ENCODE data around the gene SV2C. TPM values are rescaled to one million over a fixed set of nuclear protein-coding genes. Genes with fewer than 3 reads are reported as not detected.
A peak's percentile ranks its signal among the peaks of the same experiment; 100 is the strongest.

The SV2C gene
- total RNA-seq, 2 experiments from 2014 or later = 0.20 to 0.26 TPM

DNA sequence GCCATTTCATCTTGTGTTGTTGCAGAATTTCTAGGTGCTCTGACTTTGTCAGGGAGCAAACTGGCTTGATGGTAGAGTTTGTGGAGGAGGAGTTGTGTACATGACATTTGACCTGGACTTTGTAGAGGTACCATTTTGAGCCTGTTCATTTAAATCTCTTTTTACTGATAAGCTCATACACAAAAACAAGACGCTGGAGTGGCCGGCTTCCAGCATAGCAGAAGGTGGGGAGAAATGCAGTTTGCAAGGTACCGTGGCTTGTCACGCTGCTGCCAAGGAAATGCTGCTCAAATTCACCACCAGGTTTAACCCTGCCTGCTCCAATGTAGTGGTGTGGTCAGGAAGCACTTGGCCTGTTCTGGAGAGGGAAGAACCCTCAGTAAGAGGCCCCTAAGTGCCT, 301.0 kb downstream of the SV2C start:
- Mint-ChIP-seq H3K27me3 (no peaks in the 10 kb centered on the region), H3K9me3 (ENCODE audit: low read depth) (no peaks in the 10 kb centered on the region), H3K4me1 (peaks cover 44% of the 10 kb centered on the region), H3K36me3 (no peaks in the 10 kb centered on the region), H3K4me3 (no peak overlapping the region), H3K27ac (no peak overlapping the region)
- DNase-seq (no peak), ATAC-seq (no peak)
- CTCF ChIA-PET = interaction anchor here (0.7 to 2.2 kb wide), 6 partner anchors 8 to 52 kb away, joined by 3 to 10 read pairs (median 4); partner anchors contain the start of gene IQGAP2

DNA sequence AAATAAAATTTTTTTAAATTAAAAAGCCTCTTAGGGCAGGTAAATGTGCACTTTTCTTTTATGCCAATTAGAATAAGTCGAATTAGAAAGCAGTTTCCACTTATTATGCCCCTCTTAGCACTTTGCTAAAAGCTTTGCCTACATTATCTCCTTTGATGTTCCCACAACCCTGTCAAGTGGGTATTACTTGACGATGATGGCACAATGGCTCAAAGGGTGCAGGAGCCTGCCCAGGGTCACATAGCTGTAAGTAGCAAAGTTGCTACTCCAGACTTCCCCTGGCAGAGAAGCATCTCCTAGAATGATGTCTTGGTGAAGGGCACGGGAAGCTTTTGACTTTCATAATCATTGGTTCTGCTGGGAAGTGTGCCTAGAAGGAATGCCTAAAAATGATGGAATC, 301.5 kb downstream of the SV2C start:
- Mint-ChIP-seq H3K4me1 (peaks cover 42% of the 10 kb centered on the region), H3K27ac (no peak overlapping the region), H3K27me3 (no peaks in the 10 kb centered on the region), H3K4me3 (no peak overlapping the region), H3K9me3 (ENCODE audit: low read depth) (no peaks in the 10 kb centered on the region), H3K36me3 (no peaks in the 10 kb centered on the region)
- no peak for DNase-seq
- ATAC-seq = no peak
- CTCF ChIA-PET = interaction anchor here (1.1 to 2.2 kb wide), 4 partner anchors 8 to 18 kb away, joined by 3 to 10 read pairs (median 4); partner anchors contain the start of gene IQGAP2

DNA sequence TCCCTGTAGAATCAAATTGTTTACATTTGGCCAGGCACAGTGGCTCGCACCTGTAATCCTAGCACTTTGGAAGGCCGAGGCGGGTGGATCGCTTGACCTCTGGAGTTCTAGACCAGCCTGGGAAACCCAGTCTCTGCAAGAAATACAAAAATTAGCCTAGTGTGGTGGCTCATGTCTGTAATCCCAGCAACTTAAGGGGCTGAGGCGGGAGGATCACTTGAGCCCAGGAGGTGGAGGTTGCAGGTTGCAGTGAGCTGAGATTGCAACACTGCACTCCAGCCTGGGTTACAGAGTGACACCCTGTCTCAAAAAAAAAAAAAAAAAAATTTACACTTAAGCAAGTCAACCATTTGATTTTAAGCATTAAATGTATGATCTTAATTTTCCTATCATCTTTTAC, 302.4 kb downstream of the SV2C start:
- CTCF ChIA-PET = interaction anchor here (6.3 kb wide), 1 partner anchor 18 kb away, joined by 32 read pairs; the partner anchor contains the start of gene IQGAP2
- Mint-ChIP-seq H3K9me3 (ENCODE audit: low read depth) (no peaks in the 10 kb centered on the region), H3K4me1 (peaks cover 44% of the 10 kb centered on the region), H3K27ac (no peak overlapping the region), H3K36me3 (peaks cover under 1% of the 10 kb centered on the region), H3K27me3 (no peaks in the 10 kb centered on the region), H3K4me3 (no peak overlapping the region)
- no peak for ATAC-seq
- DNase-seq = no peak

DNA sequence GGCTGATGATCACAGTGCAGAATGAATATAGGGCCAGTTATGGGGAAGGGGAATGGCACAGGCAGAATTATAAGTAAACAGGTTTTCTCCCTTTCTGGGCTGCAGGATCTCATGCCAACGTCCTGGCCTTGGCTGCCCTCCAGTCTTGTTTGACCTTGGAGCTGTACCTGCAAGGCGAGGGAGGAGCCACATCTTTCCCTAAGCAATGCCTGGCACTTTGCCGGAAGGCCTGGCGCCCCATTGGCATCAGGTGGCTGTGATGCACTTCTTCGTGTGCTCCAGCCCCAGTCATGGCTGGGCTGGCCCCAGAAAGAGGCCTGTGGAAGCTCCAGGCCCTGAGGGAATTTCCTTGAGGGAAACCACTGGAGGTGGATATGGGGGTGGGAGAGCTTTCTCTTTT, 303.2 kb downstream of the SV2C start:
- CTCF ChIA-PET = interaction anchor here (1.1 to 6.3 kb wide), 2 partner anchors 14 to 17 kb away, joined by 3 to 32 read pairs; partner anchors contain the start of gene IQGAP2
- no peak overlapping the region for H3K27ac Mint-ChIP-seq
- no peaks in the 10 kb centered on the region for H3K27me3 Mint-ChIP-seq
- no peaks in the 10 kb centered on the region for H3K9me3 Mint-ChIP-seq (ENCODE audit: low read depth)
- ATAC-seq (no peak), DNase-seq (no peak)
- no peak overlapping the region for H3K4me3 Mint-ChIP-seq
- peaks cover 47% of the 10 kb centered on the region for H3K4me1 Mint-ChIP-seq
- peaks cover 3% of the 10 kb centered on the region for H3K36me3 Mint-ChIP-seq

DNA sequence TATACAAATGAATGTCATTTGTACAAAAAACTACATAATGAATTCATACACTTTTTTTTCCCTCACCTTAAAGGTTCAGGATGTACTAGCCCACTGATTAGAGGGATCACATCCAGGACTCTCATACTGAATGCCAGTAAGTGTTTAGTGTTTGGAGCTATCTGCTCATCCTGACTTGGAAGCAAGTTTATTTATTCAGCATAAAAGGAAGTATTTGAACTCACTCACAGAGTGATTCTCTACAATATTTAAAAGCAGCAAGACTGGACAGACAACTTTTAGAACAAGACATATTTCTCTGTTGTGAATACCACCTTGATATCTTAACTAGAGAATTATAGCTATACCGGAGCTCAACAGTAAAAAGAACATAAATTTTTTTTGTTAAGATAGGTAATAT, 305.1 kb downstream of the SV2C start:
- peaks cover 7% of the 10 kb centered on the region for H3K36me3 Mint-ChIP-seq
- H3K27ac Mint-ChIP-seq = no peak overlapping the region
- H3K4me3 Mint-ChIP-seq = no peak overlapping the region
- no peak for ATAC-seq
- no peak for DNase-seq
- no peaks in the 10 kb centered on the region for H3K9me3 Mint-ChIP-seq (ENCODE audit: low read depth)
- H3K27me3 Mint-ChIP-seq = no peaks in the 10 kb centered on the region
- peaks cover 59% of the 10 kb centered on the region for H3K4me1 Mint-ChIP-seq
- CTCF ChIA-PET = interaction anchor here (0.9 to 6.3 kb wide), 4 partner anchors 9 to 79 kb away, joined by 3 to 32 read pairs (median 3); partner anchors contain the start of gene IQGAP2

DNA sequence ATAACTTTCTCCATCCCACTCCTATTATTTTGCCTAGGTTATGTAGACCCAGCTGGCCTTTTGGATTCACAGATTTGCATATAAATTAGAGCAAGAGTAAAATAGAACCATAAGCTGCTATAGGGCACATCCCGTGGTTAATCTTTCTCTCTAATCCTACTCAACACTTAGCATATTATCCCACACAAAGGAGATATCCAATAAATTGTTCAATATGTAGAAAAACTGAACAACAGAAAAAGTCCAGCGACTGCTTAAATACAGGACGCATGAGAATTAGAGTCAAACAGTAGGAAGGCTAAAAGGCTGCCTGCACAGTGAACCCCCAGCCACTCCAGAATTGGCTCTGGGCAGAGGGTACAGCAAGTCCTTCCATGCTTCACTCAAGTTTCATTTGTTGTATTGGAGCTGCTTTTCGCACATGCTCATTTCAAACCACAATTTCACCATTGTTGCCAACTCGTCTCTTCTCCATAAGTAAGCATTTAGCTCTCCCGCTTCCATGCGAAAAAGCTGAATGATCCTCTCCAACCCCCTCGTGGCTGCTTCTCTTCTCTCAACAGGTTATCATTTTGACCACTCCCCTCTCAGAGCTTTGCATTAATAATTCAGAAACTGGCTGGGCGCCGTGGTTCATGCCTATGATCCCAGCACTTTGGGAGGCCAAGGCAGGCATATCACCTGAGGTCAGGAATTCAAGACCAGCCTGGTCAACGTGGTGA, 305.8 kb downstream of the SV2C start:
- Mint-ChIP-seq H3K27ac (no peak overlapping the region), H3K9me3 (ENCODE audit: low read depth) (no peaks in the 10 kb centered on the region), H3K4me1 (peaks cover 56% of the 10 kb centered on the region), H3K27me3 (no peaks in the 10 kb centered on the region), H3K4me3 (no peak overlapping the region), H3K36me3 (peaks cover 8% of the 10 kb centered on the region)
- CTCF ChIA-PET = interaction anchor here (0.9 to 6.3 kb wide), 4 partner anchors 9 to 80 kb away, joined by 3 to 32 read pairs (median 3); partner anchors contain the start of gene IQGAP2
- DNase-seq (no peak), ATAC-seq (no peak)

DNA sequence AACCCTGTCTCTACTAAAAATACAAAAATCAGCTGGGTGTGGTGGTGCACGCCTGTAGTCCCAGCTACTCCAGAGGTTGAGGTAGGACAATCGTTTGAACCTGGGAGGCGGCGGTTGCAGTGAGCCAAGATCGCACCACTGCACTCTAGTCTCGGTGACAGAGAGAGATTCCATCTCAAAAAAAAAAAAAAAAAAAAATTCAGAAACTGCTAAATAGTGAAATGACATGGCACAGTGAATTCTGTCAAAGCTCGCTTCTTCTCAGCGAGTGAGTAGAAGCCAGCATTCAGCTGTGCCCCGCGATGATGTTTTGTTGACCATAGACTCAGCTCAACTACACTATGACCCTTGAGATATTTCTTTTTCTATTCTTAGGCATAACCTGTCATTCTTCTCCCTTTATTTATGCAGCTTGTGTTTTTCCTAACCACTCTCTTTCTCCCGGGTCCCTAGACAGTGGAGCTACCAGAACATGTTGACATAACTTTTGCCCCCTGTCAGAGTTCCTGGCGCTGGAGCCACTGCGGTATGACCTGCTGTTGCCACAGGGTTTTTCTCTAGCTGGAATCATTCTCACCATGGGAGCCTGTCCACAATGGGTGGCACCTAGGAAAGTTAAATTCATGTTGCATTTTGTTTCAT, 306.5 kb downstream of the SV2C start:
- H3K4me3 Mint-ChIP-seq = no peak overlapping the region
- peaks cover 53% of the 10 kb centered on the region for H3K4me1 Mint-ChIP-seq
- H3K27ac Mint-ChIP-seq = no peak overlapping the region
- CTCF ChIA-PET = interaction anchor here (6.3 kb wide), 1 partner anchor 14 kb away, joined by 32 read pairs; the partner anchor contains the start of gene IQGAP2
- DNase-seq (no peak), ATAC-seq (no peak)
- H3K9me3 Mint-ChIP-seq (ENCODE audit: low read depth) = no peaks in the 10 kb centered on the region
- peaks cover 8% of the 10 kb centered on the region for H3K36me3 Mint-ChIP-seq
- H3K27me3 Mint-ChIP-seq = no peaks in the 10 kb centered on the region

DNA sequence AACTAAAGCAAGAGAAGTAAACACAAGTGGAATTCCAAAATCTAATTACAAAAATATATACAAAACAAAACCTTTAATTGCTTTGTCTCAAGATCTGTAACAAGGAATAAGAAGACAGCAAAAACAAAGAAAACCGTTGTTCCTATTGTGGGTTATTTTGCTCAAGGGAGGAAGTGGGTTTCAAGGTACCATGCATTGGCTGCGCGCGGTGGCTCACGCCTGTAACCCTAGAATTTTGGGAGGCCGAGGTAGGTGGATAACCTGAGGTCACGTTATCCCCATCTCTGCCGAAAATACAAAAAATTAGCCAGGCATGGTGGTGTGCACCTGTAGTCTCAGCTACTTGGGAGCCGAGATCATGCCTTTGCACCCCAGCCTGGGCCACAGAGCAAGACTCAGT, 307.8 kb downstream of the SV2C start:
- DNase-seq = no peak
- CTCF ChIA-PET = interaction anchor here (0.7 to 6.3 kb wide), 4 partner anchors 9 to 173 kb away, joined by 3 to 32 read pairs (median 3); partner anchors contain the start of gene IQGAP2
- no peak overlapping the region for H3K4me3 Mint-ChIP-seq
- no peaks in the 10 kb centered on the region for H3K9me3 Mint-ChIP-seq (ENCODE audit: low read depth)
- H3K36me3 Mint-ChIP-seq = peaks cover 8% of the 10 kb centered on the region
- no peaks in the 10 kb centered on the region for H3K27me3 Mint-ChIP-seq
- peak; percentile 57 for ATAC-seq
- peak overlapping the region; percentile 66 for H3K27ac Mint-ChIP-seq
- H3K4me1 Mint-ChIP-seq = peaks cover 47% of the 10 kb centered on the region

DNA sequence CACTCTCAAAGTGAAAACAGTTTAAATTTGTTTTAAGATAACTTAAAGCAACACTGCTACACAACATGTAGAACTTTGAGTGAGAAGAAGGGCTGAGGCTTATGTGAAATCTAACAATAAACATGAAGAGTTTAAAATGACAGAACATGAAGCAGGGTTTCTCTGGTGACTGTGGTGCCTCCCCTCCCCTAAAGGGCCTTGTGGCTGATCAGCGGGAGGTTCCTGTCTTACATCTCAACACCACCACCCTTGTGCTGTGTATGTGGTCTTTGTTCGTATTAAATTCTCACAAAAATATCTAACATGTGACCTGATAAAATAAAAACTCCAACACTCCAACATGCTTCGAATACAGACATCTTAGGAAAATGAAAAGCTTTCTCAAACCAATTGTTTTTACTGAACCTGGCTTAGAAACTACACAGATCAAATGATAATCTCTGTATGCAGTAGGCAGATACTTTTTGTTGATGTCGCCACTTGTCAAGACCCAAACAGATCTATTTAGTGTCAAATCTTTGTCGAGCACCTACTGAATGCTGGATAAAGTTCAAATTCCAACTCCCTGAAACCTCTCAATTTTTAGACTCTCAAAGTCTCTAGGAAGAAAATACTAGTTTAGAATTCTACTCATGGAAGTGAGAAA, 310.0 kb downstream of the SV2C start:
- CTCF ChIA-PET = interaction anchor here (1.1 to 2.6 kb wide), 6 partner anchors 9 to 151 kb away, joined by 3 to 19 read pairs (median 4); partner anchors contain the start of gene IQGAP2
- no peaks in the 10 kb centered on the region for H3K27me3 Mint-ChIP-seq
- no peak overlapping the region for H3K4me3 Mint-ChIP-seq
- H3K4me1 Mint-ChIP-seq = peaks cover 45% of the 10 kb centered on the region
- peaks cover 8% of the 10 kb centered on the region for H3K36me3 Mint-ChIP-seq
- ATAC-seq (peak; percentile 80), DNase-seq (peak; percentile 51)
- no peaks in the 10 kb centered on the region for H3K9me3 Mint-ChIP-seq (ENCODE audit: low read depth)
- H3K27ac Mint-ChIP-seq = peak overlapping the region; percentile 71

DNA sequence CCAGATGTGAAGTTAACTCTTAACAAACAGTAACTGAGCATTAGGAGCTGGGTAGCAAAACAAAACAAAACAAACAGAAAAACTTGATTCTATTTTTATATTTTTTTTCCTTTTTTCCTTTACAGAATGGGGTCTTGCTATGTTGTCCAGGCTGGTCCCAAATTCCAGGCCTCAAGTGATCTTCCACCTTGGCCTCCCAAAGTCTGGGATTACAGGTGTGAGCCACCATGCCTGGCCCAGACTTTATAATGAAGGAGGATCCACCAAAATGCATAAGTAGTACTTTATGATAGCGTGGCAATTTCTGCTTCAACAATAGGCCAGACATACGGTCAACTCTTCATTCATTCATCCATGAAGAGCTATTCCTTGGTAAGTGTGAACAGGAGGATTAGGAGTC, 314.0 kb downstream of the SV2C start:
- H3K4me1 Mint-ChIP-seq = peaks cover 36% of the 10 kb centered on the region
- DNase-seq (no peak), ATAC-seq (no peak)
- H3K36me3 Mint-ChIP-seq = peaks cover 5% of the 10 kb centered on the region
- H3K27me3 Mint-ChIP-seq = peaks cover 3% of the 10 kb centered on the region
- no peak overlapping the region for H3K27ac Mint-ChIP-seq
- H3K9me3 Mint-ChIP-seq (ENCODE audit: low read depth) = no peaks in the 10 kb centered on the region
- CTCF ChIA-PET = no interaction called here
- no peak overlapping the region for H3K4me3 Mint-ChIP-seq

DNA sequence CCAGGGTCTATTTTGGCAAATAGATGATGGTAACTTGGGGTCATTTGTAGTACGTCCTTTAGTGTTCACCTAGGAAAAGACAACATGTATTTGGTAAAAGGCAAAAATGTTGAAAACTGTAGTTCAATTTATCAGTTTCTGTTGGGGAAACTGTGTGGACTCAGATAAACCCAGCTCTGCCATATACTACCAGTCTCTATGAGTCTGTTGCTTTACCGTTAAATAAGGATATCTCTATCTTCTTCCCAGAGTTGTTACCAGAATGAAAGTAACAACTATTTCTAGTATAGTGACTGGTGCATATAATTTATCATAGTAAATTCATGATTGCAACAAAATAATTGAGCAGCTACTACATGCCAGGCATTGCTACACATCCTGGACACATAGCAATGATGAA, 316.1 kb downstream of the SV2C start:
- peaks cover 3% of the 10 kb centered on the region for H3K27me3 Mint-ChIP-seq
- CTCF ChIA-PET = no interaction called here
- H3K36me3 Mint-ChIP-seq = peaks cover 3% of the 10 kb centered on the region
- ATAC-seq = no peak
- no peak overlapping the region for H3K27ac Mint-ChIP-seq
- no peak overlapping the region for H3K4me3 Mint-ChIP-seq
- H3K9me3 Mint-ChIP-seq (ENCODE audit: low read depth) = no peaks in the 10 kb centered on the region
- DNase-seq = no peak
- peaks cover 26% of the 10 kb centered on the region for H3K4me1 Mint-ChIP-seq

DNA sequence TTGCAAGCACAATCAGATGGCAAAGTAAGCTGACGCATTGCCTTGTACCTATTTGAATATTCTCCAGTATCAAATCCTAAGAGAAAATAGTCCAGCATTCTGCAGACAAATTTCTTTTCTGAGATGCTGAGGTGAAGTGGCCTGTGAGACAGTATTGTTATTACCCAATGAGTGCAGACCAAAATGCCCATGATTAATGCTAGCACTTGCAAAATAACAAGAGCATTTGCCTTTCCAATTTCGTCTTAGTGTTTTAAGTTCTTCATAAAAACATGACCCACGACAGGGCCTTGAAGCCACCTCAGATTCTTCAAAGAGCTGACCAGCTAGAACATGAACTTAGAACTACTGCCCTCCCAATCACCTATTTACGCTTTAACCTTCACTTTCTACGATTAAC, 317.3 kb downstream of the SV2C start:
- H3K36me3 Mint-ChIP-seq = peaks cover 9% of the 10 kb centered on the region
- no peak for DNase-seq
- H3K9me3 Mint-ChIP-seq (ENCODE audit: low read depth) = no peaks in the 10 kb centered on the region
- H3K27ac Mint-ChIP-seq = no peak overlapping the region
- H3K27me3 Mint-ChIP-seq = peaks cover 3% of the 10 kb centered on the region
- CTCF ChIA-PET = interaction anchor here (1.0 to 1.2 kb wide), 3 partner anchors 14 to 315 kb away, joined by 3 to 6 read pairs (median 3); no protein-coding TSS in a partner anchor
- H3K4me1 Mint-ChIP-seq = peaks cover 33% of the 10 kb centered on the region
- no peak overlapping the region for H3K4me3 Mint-ChIP-seq
- ATAC-seq = no peak

DNA sequence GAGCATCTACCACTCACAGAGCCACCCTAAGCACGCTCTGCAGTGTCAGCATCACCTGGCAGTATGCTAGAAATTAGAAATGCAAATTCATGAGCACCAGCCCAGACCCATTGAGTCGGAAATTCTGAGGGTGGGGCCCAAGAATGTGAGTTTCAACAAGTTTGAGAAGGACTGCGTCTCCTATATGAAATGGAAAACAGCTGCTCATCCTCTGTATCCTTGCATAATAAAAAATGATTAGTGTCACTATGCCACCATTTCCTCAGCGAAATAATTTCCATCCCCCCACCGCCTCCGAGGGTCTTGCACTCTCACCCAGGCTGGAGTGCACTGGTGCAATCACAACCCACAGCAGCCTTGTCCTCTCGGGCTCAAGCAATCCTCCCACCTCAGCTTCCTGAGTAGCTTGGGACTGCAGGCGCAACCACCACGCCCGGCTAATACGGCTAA, 318.6 kb downstream of the SV2C start:
- Mint-ChIP-seq H3K4me3 (peak overlapping the region; percentile 84), H3K4me1 (peaks cover 47% of the 10 kb centered on the region), H3K9me3 (ENCODE audit: low read depth) (no peaks in the 10 kb centered on the region), H3K27ac (peak overlapping the region; percentile 98), H3K36me3 (peaks cover 16% of the 10 kb centered on the region), H3K27me3 (peaks cover 3% of the 10 kb centered on the region)
- CTCF ChIA-PET = interaction anchor here (1.1 to 7.2 kb wide), 12 partner anchors 9 to 227 kb away, joined by 3 to 103 read pairs (median 14); no protein-coding TSS in a partner anchor
- ATAC-seq (no peak), DNase-seq (peak; percentile 47)
